Prostate gland (tissue), 2 donors: Measurements from ENCODE around the gene AGL. TPM values are rescaled to one million over a fixed set of nuclear protein-coding genes. Genes with fewer than 3 reads are reported as not detected.
"Not testable (repeated sequence)": the region's sequence is repeated elsewhere in the genome, so short reads cannot be mapped to it uniquely, and the experiment has no call there.

Source experiments
- DNase-seq: peaks from one replicate; pipeline ENCODE4 v3.0.0-alpha.2; 2019; ENCODE audit warnings: low spot score
- H3K27ac ChIP-seq, 2 donors: fragments of 200-600 bp; sonication (generic); 2 replicates each; pipeline ENCODE4 v1.5.1; 2017 to 2019
- H3K27me3 ChIP-seq: fragments of 200-600 bp; sonication (generic); replicated peaks from 2 replicates; pipeline ENCODE4 v1.5.1; 2019; ENCODE audit not compliant: insufficient read depth
- H3K36me3 ChIP-seq, 2 donors: fragments of 200-600 bp; sonication (generic); 1 replicate in 1 of 2; 2 replicates in 1 of 2; pipeline versions ENCODE4 v1.5.1 to v1.8.1; 2017 to 2019
- H3K4me1 ChIP-seq: fragments of 200-600 bp; sonication (generic); replicated peaks from 2 replicates; pipeline ENCODE4 v1.5.1; 2019
- H3K4me3 ChIP-seq, 2 donors: fragments of 200-600 bp; sonication (generic); 2 replicates each; pipeline ENCODE4 v1.5.1; 2017 to 2019
- H3K9me3 ChIP-seq: fragments of 200-600 bp; sonication (generic); 2 replicates; pipeline ENCODE4 v1.5.1; 2017
- CTCF ChIP-seq, 4 experiments: fragments of 200-600 bp in 2 of 4; fragments of 450-650 bp in 2 of 4; sonication (generic) in 2 of 4; IDR thresholded peaks; 1 replicate in 3 of 4; 2 replicates in 1 of 4; pipeline ENCODE4 v1.5.1; 2016 to 2019; ENCODE audit warnings: antibody characterized with exemption in 4 of 4, mild to moderate bottlenecking in 2 of 4, moderate library complexity in 2 of 4
- POLR2A ChIP-seq: fragments of 450-650 bp; IDR thresholded peaks from one replicate; pipeline ENCODE4 v1.6.1; 2016; ENCODE audit warnings: antibody characterized with exemption, mild to moderate bottlenecking
- POLR2AphosphoS5 ChIP-seq: sonication (generic); formaldehyde crosslinking; IDR thresholded peaks from one replicate; pipeline ENCODE4 v1.6.1; 2017; ENCODE audit warnings: antibody characterized with exemption
- WGBS: methylation state at CpG from one replicate; pipeline ENCODE4 v1.1.5; 2018; 5-methylcytosine and 5-hydroxymethylcytosine counted together
- intact Hi-C: fragments of 100-400 bp; cut with DNase I; formaldehyde crosslinking; loops from one replicate; pipeline ENCODE4 v1.14.2; 2022
- small RNA-seq, 2 donors: library from RNA; depleted of rRNA; stranded (forward); fragments of <200 nt; gene quantifications; one replicate each; pipeline ENCODE3, GENCODE V24; 2016
- total RNA-seq, 2 donors: library from RNA; depleted of rRNA; stranded (reverse); fragments of >200 nt; gene quantifications; one replicate each; pipeline ENCODE4 v1.1.0, GENCODE V29; 2016

Gene AGL
- total RNA-seq, 2 donors from 2014 or later, result 17.6 to 28.6 TPM

GRCh38 chr1:99969260-99969728 lies 119.1 kb downstream of the AGL start:
- Histone ChIP-seq H3K9me3 (no peaks in the 10 kb centered on the region), H3K27ac (peak overlapping the region; percentile 88 to 90), H3K36me3 (no peaks in the 10 kb centered on the region), H3K4me3 (peak overlapping the region; percentile 83 to 87), H3K27me3 (no peaks in the 10 kb centered on the region), H3K4me1 (peaks cover 3% of the 10 kb centered on the region)
- peak; percentile 11 for DNase-seq
- WGBS, result 11% methylated on average over 6 of the region's 6 CpGs
- TF ChIP-seq POLR2A, result no peak
- no peak for TF ChIP-seq CTCF (IDR thresholded peaks at IDR 0.05)
- no peak for TF ChIP-seq POLR2AphosphoS5
- intact Hi-C loops, result no loop called here

- H3K9me3 ChIP-seq, result no peaks in the 10 kb centered on the region
- intact Hi-C loops, result no loop called here
These were observed 119.8 kb downstream of the AGL start, which contains the start of gene SLC35A3 for GRCh38 chr1:99969729-99970621. Gene SLC35A3 (plus strand): TSS chr1:99969996. CDS start chr1:99993555, 23,559 bp downstream.

GRCh38 chr1:99970713-99971255 lies 120.6 kb downstream of the AGL start:
- H3K4me1 ChIP-seq, result peaks cover 3% of the 10 kb centered on the region
- no peaks in the 10 kb centered on the region for H3K27me3 ChIP-seq
- 45% methylated on average over 7 of the region's 7 CpGs for WGBS
- intact Hi-C loops, result no loop called here
- no peaks in the 10 kb centered on the region for H3K36me3 ChIP-seq
- no peak for DNase-seq
- no peaks in the 10 kb centered on the region for H3K9me3 ChIP-seq
- no peak for TF ChIP-seq POLR2A
- no peak for TF ChIP-seq POLR2AphosphoS5
- TF ChIP-seq CTCF (IDR thresholded peaks at IDR 0.05), result no peak
- peak overlapping the region; percentile 83 to 87 for H3K4me3 ChIP-seq
- peak overlapping the region; percentile 88 to 90 for H3K27ac ChIP-seq

More at GRCh38 chr1:99969729-99970621, 119.8 kb downstream of the AGL start, which contains the start of gene SLC35A3:
- Histone ChIP-seq H3K27ac (peak within 1 kb of the TSS; percentile 88 to 90), H3K27me3 (no peaks in the 10 kb centered on the region), H3K4me1 (peaks cover 3% of the 10 kb centered on the region), H3K36me3 (no peaks in the 10 kb centered on the region), H3K4me3 (peak within 1 kb of the TSS; percentile 83 to 87)
- under 1% methylated on average over 56 of the region's 74 CpGs for WGBS
- no peak for TF ChIP-seq CTCF (IDR thresholded peaks at IDR 0.05)
- TF ChIP-seq POLR2AphosphoS5, result peak; percentile 55
- TF ChIP-seq POLR2A, result peak; percentile 39
- peak; percentile 76 for DNase-seq

- DNase-seq, H3K4me1 ChIP-seq, H3K27ac ChIP-seq, H3K4me3 ChIP-seq, H3K36me3 ChIP-seq, intact Hi-C loops, H3K9me3 ChIP-seq, H3K27me3 ChIP-seq: not testable (repeated sequence)
- 82% methylated on average over 7 of the region's 7 CpGs for WGBS
These were observed 121.9 kb downstream of the AGL start for GRCh38 chr1:99972066-99972465.

Small RNAs within 50 kb of the gene (small RNA-seq; reads per million reads assigned to genes)
- gene AC096949.1, result 0 reads per million in 2 donors

Other genes starting within 250 kb of the AGL start
- gene PALMD, start 204.2 kb upstream of the AGL start, total RNA-seq, result 10 to 100 TPM; 17.8 to 18.2 TPM
- gene FRRS1, start 83.7 kb upstream of the AGL start, total RNA-seq, result 10 to 100 TPM in 1 of 2 donors, 1 to 10 TPM in 1; 9.5 to 16.1 TPM
- gene SLC35A3, start 119.6 kb downstream of the AGL start, total RNA-seq, result 10 to 100 TPM; 32.0 to 79.5 TPM